Retinal pigment epithelial cell (primary cell): Measurements from ENCODE around the gene PORCN.

ENCODE experiments used
- DNase-seq: peaks from one replicate; pipeline ENCODE4 v3.0.0-alpha.2; 2010; ENCODE audit warnings: low read depth
- H3K4me3 ChIP-seq: 2 replicates; pipeline ENCODE4 v1.5.1; 2011; ENCODE audit warnings: mild to moderate bottlenecking, low read length, control low read depth, moderate library complexity
- CTCF ChIP-seq: conservative IDR thresholded peaks from 2 replicates; pipeline ENCODE4 v1.5.1; 2011; ENCODE audit warnings: low read depth, low read length, control low read depth, inconsistent platforms

Gene PORCN

GRCh38 chrX:48482526-48482925 is 26.3 kb upstream of the PORCN start:
- no peak for TF ChIP-seq CTCF

DNA sequence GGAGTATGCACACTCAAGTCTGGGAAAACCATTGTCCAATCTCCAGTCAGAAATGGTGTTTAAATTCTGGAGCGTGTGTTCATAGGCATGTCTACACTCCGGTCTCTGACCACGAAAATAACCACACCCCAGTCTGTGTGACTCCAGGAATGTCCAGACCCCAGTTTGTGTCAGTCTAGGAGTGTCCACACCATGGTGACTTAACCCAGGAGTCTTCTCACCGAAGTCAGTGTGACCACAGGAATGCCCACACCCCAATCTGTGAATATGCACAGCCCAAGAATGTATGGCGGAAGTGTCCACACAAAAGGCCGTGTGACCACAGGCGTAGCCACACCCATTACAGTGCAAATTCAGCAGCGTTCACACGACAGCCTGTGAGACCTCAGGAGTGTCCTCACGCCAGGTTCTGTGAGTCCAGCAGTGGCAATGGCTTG is 21.4 kb upstream of the PORCN start:
- peak; percentile 82 for DNase-seq
- no peak overlapping the region for H3K4me3 ChIP-seq
- TF ChIP-seq CTCF, result no peak

More at GRCh38 chrX:48482526-48482925, 26.3 kb upstream of the PORCN start:
- no peak overlapping the region for H3K4me3 ChIP-seq
- DNase-seq, result no peak

GRCh38 chrX:48488034-48488433 is 20.8 kb upstream of the PORCN start:
- no peak for DNase-seq
- no peak for TF ChIP-seq CTCF
- H3K4me3 ChIP-seq, result no peak overlapping the region

GRCh38 chrX:48489296-48489695 is 19.5 kb upstream of the PORCN start:
- H3K4me3 ChIP-seq, result no peak overlapping the region
- no peak for DNase-seq
- no peak for TF ChIP-seq CTCF

- TF ChIP-seq CTCF, result no peak
- no peak overlapping the region for H3K4me3 ChIP-seq
- no peak for DNase-seq
Observed at GRCh38 chrX:48489892-48490291, 18.9 kb upstream of the PORCN start.

DNA sequence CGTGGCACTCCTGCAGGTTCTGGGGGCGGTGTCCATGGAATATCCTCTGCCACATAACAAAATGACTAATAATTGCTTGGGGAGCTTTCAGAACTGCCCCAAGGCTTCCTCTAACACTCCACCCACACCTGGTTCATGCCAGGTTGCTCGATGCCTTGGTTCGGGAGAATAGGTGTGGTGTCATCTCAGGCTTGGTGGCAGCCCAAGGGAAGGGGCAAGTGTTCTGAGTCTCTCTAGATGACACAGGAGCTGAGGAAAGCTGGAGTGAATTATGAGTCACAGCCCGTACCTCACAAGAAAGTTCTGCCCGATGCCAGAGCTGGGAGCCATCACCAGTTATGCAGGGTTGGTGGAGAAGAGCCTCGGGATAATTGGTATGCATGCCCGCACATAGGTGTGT is 18.1 kb upstream of the PORCN start:
- H3K4me3 ChIP-seq, result no peak overlapping the region
- DNase-seq, result no peak
- TF ChIP-seq CTCF, result no peak

- no peak overlapping the region for H3K4me3 ChIP-seq
- DNase-seq, result no peak
- TF ChIP-seq CTCF, result no peak
Observed at GRCh38 chrX:48491809-48492208, 17.0 kb upstream of the PORCN start.
